K562 treated with DMSO at 1 percent for 48 hours (cell line): Measurements from ENCODE around the gene CCDC195. TPM values are rescaled to one million over a fixed set of nuclear protein-coding genes. Genes with fewer than 3 reads are reported as not detected.

Source experiments
- total RNA-seq: library from RNA; unstranded; fragments of 300-600 nt; gene quantifications from 2 replicates; pipeline ENCODE4 v1.2.3, GENCODE V29; 2022; ENCODE audit warnings: low replicate concordance; ENCODE audit errors: extremely low read depth

The CCDC195 gene
- total RNA-seq, result not detected in 2 replicates

DNA sequence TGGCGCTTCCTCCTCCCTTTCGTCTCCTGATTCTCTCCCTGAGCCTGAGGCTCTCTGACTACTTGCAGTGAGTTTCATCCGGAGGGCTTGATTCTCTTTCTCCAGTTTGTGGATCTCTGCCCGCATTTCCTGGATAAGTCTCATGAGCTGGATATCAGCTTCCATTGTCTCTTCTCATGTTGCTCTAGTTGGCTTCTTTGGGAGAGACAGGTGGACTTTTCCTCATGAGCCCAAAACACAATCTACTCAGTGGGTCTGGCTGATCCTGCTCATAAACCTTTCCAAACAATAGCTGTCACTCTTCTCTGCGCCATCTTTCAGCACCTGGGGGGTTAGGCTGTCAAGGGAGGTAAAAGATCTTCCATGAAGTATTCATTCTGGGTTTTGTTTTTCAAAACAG lies at the start of gene CCDC195:
Gene CCDC195, minus strand, starts transcription at position 165 of the 400 bp plus-strand sequence. Its CDS starts 0 bp downstream, at position 165.

Other genes with a start within 250 kb of the CCDC195 start
- not detected in 2 replicates for gene CUL3, start 131.0 kb downstream of the CCDC195 start, total RNA-seq